T-helper 2 cell treated with Interferon-gamma antibody and Interleukin-4, amounts not matched to agents 100 ng/mL and 5 ng/mL, for 36 hours (primary cell): ENCODE measurements around the gene CRHR1. TPM values are rescaled to one million over a fixed set of nuclear protein-coding genes. Genes with fewer than 3 reads are reported as not detected.

Source experiments
- intact Hi-C: fragments of 100-400 bp; cut with micrococcal nuclease; formaldehyde crosslinking; loops from one replicate; pipeline ENCODE4 v1.15.1; 2023
- total RNA-seq: library from RNA; stranded (reverse); gene quantifications from 2 replicates; pipeline ENCODE4 v1.2.3, GENCODE V29; 2022

The CRHR1 gene
- total RNA-seq, 1 donor from 2014 or later, result not detected

DNA sequence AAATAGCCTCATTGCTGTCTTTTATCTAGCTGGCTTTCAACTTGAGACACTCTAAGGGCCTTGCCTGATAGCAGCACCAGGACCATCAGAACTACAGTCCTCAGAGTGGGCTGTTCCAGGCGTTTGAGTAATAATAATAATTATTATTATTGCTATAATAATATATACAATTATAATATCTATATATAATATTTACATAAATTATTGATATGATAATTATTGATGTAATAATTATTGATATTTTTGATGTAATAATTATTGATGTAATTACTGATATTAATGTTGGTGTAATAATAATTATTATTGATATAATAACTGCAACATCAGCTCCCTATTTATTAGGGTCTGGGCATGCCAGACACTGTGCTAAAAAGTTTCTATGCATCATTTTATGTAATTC is 25.6 kb upstream of the CRHR1 start:
- intact Hi-C loops, result no loop called here

DNA sequence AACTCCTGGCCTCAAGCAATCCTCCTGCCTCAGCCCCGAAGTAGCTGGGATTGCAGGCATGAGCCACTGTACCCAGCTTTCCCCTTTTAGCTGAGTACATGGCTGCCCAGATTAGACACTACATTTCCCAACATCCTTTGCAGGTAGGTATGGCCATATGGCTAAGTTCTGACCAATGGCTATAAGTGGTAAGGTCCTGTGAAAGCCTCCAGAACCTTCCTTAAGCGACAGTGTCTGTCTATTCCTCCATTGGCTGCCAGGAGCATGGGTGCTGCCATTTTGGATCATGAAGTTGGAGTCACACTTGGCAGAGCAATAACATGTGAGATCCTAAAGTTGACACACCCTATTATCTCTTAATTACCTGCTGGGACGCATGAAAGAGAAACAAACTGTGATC is 24.4 kb upstream of the CRHR1 start:
- intact Hi-C loops, result no loop called here

DNA sequence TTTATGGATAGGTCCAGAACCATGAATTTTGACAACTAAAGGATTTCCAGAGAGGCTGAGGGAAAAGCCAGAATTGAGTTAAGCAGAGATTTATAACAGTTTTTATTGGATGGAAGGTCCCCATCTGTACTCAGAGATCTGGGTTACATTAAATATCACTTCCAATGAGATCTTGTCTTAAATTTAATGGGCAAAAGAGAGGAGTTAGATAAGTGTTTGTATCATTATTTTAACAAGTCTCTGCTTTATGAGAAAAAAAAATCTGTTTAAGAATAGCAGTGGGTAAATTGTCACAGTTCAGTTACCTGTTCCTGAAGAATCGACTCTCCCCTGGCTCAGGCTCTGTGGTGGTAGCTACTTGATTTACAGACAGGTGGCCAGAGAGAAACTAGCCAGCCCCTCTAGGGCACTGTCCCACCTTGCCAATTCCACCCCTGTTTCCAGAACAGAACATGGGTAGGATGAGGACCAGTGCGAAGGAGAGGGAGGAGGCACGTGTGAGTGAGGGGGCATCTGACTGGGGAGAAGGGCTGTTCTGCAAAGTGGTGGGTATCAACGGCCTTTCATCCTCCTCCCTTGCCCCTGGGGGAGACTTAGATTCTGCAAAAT is 22.1 kb upstream of the CRHR1 start:
- intact Hi-C loops, result no loop called here

DNA sequence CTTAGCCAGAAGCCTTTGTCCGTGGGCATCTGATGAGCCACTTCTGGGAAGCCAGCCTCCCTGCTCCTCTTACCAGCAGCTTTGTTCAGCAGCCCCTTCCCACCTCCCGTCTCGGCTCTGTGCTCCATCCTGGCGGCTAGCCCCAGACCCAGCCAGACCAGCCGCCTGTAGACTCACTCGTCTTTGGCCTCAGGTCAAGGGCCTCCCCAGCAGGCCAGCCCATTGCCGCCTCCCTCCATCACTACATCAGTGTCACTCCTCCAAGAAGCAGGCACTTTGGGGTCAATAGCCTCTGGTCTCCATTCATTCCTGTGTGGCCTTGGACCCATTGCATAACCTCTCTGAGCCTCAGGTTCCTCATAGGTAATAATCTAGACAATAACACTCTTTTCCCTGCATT is 20.9 kb upstream of the CRHR1 start:
- intact Hi-C loops, result no loop called here

DNA sequence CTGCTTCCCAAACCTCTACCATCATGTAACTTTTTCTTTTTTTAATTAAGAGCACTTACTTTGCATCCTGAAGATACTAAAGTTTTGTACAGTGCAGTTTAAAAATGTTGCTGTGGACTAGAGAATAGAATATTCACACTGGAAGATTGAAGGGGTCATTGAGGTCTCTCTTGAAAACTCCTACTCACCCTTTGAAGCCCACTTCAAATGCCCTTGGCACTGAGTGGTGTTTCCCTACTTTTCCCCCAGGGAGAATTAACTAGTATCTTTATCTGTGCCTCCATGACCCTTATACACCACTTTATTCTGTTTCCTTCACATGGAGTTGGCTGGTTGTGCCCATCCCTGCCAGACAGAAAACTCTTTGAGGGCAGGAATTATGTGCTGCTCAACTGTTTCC is 19.6 kb upstream of the CRHR1 start:
- intact Hi-C loops, result no loop called here

DNA sequence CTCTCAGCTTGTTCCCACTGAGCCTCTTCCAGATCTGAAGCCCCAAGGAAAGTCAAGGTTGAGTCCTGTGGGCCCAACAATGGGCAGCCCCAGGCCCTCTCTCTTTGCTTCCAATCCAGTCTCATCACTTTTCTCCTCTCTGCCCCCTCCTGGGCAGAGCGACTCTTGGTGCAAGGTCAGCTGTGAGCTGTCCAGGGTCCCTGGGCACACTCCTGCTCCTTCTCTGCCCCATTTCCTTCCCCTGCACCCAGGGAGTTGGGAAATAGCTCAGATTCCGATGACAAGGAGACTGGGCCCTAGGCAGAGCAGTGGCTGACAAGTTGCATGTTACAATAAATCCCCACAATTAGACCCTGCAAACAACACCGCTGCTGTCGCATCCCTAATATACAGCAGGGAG is 16.1 kb upstream of the CRHR1 start:
- intact Hi-C loops, result no loop called here

DNA sequence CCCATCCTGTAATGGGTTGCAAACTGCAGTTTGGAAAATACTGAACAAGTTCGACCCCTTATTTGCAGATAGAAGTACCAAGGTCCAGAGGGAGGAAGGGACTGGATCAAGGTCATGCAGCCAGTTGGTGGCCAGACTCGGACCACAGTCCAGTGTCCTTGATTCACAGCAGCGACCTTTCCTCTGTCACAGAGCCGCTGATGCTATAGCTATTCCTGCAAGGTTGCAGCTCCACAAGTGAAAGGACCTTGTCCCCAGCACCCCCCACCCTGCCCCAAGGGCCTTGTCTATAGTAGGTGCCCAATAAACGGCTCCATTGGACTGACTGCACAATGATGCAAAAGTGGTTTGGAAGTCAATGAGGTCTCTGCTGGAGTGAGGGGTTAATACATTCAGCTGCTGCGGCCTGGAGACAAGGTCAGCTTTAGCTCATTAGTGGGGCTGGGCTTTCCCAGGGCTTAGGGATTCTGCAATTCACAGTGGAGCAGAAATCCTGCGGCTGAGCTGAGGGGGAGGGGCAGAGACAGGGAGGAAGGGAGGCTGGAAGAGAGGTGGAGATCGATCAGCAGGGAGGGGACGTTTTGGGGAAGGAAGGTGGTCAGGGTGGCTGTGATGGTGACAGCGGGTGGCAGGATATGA is 13.4 kb upstream of the CRHR1 start:
- intact Hi-C loops, result no loop called here

DNA sequence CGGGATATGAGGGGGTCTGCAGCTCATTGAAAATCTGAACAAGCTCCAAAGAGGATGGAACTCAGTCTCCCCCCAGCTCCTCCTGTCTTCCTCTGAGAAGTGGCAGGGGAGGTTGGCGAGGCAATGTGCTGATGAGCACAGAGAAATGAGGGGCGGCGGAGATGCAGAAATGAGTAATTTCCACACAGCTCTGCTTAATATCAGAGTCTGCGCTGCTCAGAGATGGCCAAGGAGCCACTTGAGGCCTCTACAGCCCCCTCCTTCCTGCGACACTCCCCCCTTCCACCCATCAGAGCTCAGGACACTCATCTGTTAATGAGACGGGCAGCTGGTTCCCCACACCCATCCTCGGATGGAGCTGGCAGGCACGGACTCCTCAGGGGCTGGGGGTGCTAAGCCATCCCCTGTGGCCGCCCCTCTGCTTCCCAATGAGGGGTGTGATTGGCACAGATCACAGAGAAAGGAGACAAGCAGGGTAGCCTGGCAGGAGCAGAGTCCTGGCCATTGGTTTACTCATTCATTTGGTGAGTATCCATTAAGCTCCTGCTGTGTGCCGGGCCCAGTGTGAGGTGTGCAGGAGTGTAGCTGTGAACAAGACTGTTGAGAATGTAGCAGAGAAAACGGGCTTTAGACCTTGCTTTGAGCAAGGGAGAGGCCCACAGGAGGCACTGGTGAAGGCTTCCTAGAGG is 12.7 kb upstream of the CRHR1 start:
- intact Hi-C loops, result no loop called here

DNA sequence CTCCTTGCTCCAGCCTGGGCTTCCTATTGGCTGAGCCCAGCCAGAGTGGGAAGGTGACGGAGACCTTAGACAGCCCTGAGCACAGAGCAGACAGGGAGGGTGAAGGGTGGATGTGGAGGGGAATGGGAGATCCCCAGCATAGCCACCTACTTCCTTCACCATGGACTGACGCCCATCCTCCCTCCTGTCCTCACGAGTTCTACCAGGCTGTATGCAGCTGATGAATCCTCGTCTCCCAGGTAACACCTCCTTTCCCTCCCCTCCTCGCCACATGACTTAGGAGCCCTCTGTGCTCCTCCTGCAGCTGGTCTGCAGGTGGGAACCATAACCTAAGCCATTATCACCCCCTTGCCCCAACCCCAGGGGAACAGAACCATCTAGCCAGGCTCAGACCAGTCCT is 9.0 kb upstream of the CRHR1 start:
- intact Hi-C loops, result no loop called here

DNA sequence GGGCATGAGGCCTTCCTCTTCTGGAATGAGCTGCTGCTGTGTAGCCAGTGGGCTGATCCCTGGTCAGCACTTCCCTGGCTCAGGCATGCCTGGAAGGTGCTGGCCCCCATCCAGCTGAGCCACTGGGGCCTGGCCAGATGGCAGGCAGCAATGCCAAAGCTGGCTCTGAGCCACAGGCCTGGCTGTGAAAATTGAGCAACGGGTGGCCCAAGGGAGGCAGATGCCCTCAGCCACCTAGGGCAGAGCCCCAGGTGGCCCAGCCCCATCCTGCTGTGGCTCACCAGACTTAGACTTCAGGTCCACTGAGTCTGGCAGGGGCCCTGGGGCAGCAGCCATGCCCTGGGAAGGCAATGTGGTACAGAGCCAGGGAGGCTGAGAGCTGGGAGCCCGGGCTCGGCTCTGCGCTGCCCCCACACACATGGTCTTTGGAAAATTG is 8.5 kb upstream of the CRHR1 start:
- intact Hi-C loops, result no loop called here

DNA sequence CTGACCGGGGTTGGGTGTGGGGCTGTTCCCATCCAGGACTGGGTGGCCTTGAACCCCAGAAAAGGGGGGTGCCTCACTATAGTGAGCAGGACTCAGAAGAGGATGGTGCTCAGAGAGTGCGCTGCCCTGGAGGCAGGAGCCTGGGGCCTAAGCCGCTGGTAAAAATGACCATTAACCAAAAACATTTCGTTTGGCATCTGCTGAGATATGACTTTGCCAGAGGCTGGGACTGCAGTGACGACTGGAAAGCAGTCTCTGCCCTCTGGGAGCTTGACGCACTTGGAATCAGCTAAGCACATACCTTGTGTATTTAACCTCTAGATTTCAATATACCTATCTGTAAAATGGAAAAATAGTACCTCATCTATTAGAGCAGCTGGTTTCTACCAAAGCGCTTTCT is 7.2 kb upstream of the CRHR1 start:
- intact Hi-C loops, result no loop called here

DNA sequence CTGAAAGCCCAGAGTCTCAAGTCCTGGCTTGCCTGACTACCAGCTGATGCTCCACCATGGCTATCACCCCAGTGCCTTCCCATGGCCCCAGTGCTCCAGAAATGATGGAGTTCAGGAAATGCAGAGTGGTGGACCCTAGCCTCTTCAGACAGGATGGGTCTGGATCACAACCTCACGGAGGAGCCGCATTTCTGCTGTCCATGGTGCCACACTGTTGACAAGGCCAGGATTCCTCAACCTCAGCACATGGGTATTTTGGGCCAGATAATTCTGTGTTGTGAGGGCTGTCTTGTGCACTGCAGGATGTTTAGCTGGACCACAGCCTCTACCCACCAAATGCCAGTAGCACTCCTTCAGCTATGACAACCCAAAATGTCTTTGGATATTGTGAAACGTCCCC is 6.7 kb upstream of the CRHR1 start:
- intact Hi-C loops, result no loop called here

DNA sequence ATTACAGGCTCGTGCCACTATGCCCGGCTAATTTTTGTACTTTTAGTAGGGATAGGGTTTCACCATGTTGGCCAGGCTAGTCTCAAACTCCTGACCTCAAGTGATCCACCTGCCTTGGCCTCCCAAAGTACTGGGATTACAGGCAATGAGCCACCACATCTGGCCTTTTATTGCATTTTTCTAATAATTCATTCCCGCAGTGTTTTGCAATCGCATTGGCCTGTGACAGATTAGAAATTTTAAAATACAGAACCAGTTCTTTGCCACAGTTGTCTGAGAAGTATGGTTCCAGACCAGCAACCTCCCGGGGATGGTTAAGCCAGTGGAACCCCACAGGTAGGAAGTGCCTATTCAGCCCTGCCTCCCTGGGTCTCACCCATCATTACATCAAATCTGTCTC is 3.2 kb upstream of the CRHR1 start:
- intact Hi-C loops, result no loop called here

DNA sequence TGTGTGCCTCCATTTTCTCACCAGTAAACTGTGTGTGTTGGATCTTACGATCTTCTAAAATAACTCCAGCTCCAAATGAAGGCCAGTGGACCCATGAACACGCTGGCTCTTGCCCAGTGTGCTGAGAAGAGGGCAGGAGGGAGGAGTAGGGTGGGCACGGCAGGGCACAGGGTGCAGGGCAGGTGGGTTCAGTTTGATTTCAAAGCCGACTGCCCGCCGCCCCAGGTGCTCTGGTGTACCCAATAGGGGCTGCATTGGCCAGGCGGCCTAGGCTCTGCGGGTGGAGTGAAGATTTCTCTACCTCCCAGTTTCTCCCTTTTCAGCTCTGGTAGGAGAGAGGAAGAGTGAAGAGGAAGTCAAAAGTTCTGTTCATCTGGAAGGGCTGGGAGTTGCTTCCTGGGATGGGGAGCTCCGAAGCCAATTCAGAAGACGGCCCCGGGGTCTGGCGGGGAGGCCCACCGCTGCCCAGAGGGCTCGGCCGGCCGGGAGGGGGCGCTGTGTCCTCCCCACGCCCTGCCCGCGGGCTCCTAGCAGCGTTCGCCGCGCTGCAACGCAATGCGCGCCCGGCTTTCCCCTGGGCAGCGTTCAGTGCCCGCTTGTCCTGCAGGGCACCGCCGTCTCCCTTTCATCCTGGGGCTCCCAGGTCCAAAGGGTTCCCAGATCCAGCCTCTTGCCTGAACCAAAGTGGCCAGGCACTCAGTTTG is 1.1 kb upstream of the CRHR1 start:
- intact Hi-C loops, result no loop called here

DNA sequence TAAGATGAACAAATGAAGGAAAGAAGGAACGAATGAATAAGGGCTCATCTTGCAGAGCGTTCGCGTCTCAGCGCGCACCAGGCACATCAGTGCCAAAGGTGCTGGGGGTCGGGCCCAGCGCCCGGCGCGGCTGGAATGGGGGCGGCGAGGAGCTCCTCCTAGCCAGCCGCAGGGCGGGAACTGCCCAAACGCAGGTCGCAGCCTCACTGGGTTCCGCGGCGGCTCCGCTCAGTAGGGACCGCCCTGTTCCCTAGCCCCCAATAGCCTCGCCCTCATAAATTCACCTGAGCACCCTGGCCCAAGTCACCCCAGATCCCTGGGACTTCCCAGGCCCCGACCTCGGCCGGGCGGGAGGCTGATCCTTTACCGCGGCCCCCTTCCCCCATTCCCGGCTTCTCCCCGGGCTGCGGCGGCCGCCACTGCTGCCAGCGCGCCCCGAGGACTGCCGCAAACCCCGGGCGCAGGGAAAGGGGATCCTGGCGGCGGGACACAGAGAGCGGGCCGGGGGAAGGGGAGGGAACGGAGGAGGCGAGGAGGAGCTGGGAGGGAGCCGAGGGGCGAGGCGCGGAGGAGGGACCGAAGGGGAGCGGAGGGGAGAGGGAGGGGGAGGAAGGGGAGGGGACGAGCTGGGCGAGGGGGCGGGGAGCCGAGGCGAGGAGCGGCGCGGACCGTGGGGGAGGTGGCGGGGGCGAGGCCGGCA is 377 bp upstream of the CRHR1 start:
- intact Hi-C loops, result no loop called here

DNA sequence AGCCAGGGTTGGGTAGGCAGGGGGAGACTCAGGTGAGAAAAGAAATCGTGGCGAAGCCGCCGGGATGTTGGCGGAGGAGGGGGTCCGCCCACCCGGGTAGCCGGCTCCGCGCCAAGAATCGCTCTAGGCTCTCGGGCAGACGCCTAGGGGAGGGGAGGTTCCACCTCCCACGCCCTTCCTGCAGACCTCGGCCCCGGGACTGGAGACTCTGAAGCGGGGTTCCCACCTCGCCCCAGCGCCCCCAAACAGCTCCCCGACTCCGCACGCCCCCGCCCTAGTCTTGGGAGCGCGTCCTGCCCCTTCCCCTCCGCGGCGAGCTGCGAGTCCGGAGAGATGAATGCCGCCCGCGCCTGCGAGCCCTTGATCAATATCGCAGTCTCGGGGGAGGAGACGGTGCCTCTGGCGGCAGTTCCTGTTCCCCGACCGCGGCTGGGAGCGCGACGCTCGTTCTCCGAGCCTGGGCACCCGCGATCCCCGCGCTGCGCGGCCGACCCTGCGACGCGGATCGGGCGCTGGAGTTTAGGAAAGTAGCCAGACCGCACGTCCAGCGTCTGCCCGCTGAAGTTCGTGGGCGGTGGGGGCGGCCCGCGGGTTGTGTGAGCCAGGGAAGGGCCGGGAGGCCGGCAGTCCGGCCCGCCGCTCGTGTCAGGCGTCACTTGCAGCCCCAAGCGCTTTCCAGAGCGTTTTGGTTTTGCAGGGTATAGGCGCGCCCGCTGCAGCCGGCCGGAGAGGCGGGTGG is 790 bp downstream of the CRHR1 start:
- intact Hi-C loops, result no loop called here

DNA sequence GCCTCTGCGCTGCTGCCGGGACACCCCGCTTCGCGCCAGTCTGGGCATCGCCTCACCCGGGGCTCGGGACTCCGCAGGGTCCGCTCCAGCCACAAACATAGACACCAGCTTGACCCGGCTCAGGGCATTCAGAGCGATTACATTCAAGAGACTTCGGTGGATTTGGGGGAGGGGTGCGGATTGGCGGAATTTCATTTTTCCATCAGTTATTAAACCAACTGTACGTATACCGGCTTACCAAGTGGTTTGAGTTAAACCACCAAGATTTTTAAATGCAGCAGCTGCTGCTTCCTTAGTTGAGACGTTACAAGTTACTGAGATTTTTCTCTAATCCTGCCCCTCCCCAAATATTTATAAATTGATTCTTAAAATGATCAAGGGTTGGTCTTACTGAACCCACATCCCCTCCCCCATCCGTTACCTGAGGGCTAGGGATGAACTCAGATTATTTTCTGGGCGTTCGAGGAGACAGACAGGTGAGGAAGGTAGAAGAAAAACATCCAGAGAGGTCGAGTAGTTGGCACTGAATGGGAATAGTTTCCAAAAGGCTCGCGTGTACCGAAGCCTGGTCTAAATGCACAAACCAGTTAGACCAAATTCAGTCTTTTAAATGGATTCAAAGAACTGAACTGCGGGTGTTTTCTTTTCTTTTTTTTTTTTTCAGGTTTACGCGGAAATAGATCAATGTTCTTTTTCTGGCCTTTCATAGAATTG is 1.5 kb downstream of the CRHR1 start:
- intact Hi-C loops, result no loop called here

DNA sequence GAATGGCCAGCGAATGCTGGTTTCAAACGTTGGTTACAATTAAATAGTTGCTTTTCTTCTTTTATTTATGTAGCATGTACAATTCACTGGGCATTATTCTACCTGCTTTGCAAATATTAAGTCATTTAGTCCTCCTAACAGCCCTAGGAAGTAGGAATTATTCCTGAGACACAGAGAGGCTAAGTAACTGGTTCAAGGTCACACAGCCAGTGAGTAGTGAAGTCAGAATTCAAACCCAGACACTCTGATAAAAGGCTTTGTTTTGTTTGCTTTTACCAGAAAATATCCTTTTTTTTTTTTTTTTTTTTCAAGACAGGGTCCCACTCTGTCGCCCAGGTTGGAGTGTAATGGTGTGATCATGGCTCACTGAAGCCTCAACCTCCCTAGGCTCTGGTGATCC is 2.2 kb downstream of the CRHR1 start:
- intact Hi-C loops, result no loop called here

DNA sequence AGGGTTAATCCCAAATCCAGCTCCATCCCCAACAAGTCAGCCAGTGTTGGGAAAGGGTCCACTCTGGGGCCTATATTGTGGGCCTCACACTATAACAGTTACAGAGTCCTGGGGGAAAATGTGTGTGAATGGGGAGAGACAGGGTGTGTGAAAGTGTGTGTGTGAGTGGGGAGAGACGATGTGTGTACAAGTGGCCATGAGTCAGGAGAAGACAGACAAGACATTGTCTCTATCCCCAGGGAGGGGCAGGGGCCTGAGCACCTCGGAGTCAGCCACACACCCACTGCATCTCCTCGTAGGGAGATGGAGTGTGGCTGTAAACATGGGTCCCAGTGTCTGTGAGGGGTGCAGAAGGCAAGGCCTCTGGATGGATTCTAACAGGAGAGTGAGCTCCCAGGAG is 2.9 kb downstream of the CRHR1 start:
- intact Hi-C loops, result no loop called here

DNA sequence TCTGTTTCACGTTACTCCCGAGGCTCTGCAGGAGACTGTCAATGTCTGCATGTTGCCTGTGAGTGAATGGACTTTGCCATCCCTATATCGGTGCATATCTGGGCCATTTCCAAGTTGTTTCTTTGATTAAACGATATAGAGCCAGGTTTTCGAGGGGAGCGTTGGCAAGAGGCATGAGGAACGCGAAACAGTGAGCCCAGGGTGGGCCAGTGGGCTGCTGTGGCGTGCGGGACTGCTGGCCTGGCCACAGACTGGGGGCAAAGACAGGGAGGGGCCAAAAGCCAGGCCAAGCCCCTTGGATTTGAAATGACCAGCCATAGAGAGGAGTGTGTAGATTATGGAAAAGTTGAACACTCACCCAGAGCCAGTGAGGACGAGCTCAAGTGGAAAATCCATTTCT is 3.5 kb downstream of the CRHR1 start:
- intact Hi-C loops, result no loop called here
